CD4-positive, alpha-beta T cell treated with Interleukin-17A for 1 hour (primary cell): ENCODE measurements around the gene MATK.
"Not testable (repeated sequence)": the region's sequence is repeated elsewhere in the genome, so short reads cannot be mapped to it uniquely, and the experiment has no call there.

ENCODE experiments used
- DNase-seq: peaks from one replicate; pipeline ENCODE4 v3.0.0-alpha.2; 2020

The MATK gene

GRCh38 chr19:3785938-3786824 is at the start of gene MATK:
Gene MATK, minus strand, starts transcription at chr19:3786381. Its CDS starts 1,246 bp downstream, at chr19:3785135.
- peak; percentile 31 for DNase-seq

- no peak for DNase-seq
Measured at GRCh38 chr19:3835055-3835435, 48.9 kb upstream of the MATK start.

- DNase-seq, result no peak
Measured at GRCh38 chr19:3834349-3835054, 48.3 kb upstream of the MATK start.

GRCh38 chr19:3833578-3834348 is 47.6 kb upstream of the MATK start:
- no peak for DNase-seq

GRCh38 chr19:3832001-3832400 is 45.8 kb upstream of the MATK start:
- no peak for DNase-seq

- DNase-seq, result no peak
Measured at GRCh38 chr19:3831601-3832000, 45.4 kb upstream of the MATK start.

GRCh38 chr19:3830621-3831589 is 44.7 kb upstream of the MATK start:
- DNase-seq, result no peak

- DNase-seq, result no peak
Measured at GRCh38 chr19:3827306-3827705, 41.1 kb upstream of the MATK start.

GRCh38 chr19:3826163-3826562 is 40.0 kb upstream of the MATK start:
- DNase-seq, result no peak

GRCh38 chr19:3825286-3825956 is 39.2 kb upstream of the MATK start:
- DNase-seq, result no peak

GRCh38 chr19:3823350-3823713 is 37.2 kb upstream of the MATK start:
- no peak for DNase-seq

- no peak for DNase-seq
Measured at GRCh38 chr19:3822683-3823349, 36.6 kb upstream of the MATK start.

- DNase-seq, result peak; percentile 90
Measured at GRCh38 chr19:3821857-3822364, 35.7 kb upstream of the MATK start.

GRCh38 chr19:3821156-3821555 is 35.0 kb upstream of the MATK start:
- DNase-seq, result no peak

GRCh38 chr19:3819989-3820388 is 33.8 kb upstream of the MATK start:
- DNase-seq, result no peak

GRCh38 chr19:3818918-3819317 is 32.7 kb upstream of the MATK start:
- no peak for DNase-seq

GRCh38 chr19:3818466-3818865 is 32.3 kb upstream of the MATK start:
- DNase-seq, result no peak

GRCh38 chr19:3817761-3818160 is 31.6 kb upstream of the MATK start:
- no peak for DNase-seq

- DNase-seq, result no peak
Measured at GRCh38 chr19:3816566-3817218, 30.5 kb upstream of the MATK start.

GRCh38 chr19:3816148-3816547 is 30.0 kb upstream of the MATK start:
- DNase-seq, result not testable (repeated sequence)
